RWPE2 (cell line): ENCODE results near the gene ENTREP1.
"Not testable (repeated sequence)": the region's sequence is repeated elsewhere in the genome, so short reads cannot be mapped to it uniquely, and the experiment has no call there.

ENCODE experiments used
- ATAC-seq: fragments of 200-7000 bp; cut with Tn5 transposase; 3 replicates; pipeline ENCODE4 v1.9.1; 2021; ENCODE audit warnings: low read depth
- DNase-seq: peaks from one replicate; pipeline ENCODE4 v3.0.0-alpha.2; 2020; ENCODE audit warnings: low spot score
- H3K27ac ChIP-seq: fragments of 450-650 bp; 2 replicates; pipeline ENCODE4 v1.5.1; 2017; ENCODE audit warnings: mild to moderate bottlenecking; ENCODE audit not compliant: poor library complexity, severe bottlenecking
- H3K27me3 ChIP-seq: fragments of 250-450 bp; sonication (Bioruptor Pico); 2 replicates; pipeline ENCODE4 v1.5.1; 2021; ENCODE audit warnings: mild to moderate bottlenecking, moderate library complexity; ENCODE audit not compliant: insufficient read depth, poor library complexity, severe bottlenecking
- H3K36me3 ChIP-seq: fragments of 250-450 bp; sonication (Bioruptor Pico); 2 replicates; pipeline ENCODE4 v1.5.1; 2020; ENCODE audit warnings: low read depth, mild to moderate bottlenecking, moderate library complexity
- H3K4me1 ChIP-seq: fragments of 250-450 bp; sonication (Bioruptor Pico); 2 replicates; pipeline ENCODE4 v1.5.1; 2021; ENCODE audit warnings: mild to moderate bottlenecking, moderate library complexity; ENCODE audit not compliant: insufficient read depth, poor library complexity, severe bottlenecking
- H3K4me3 ChIP-seq: fragments of 250-450 bp; sonication (Bioruptor Pico); 2 replicates; pipeline ENCODE4 v1.5.1; 2021; ENCODE audit warnings: mild to moderate bottlenecking, moderate library complexity; ENCODE audit not compliant: severe bottlenecking
- H3K9me3 ChIP-seq: fragments of 250-450 bp; sonication (Bioruptor Pico); 2 replicates; pipeline ENCODE4 v1.5.1; 2021; ENCODE audit warnings: mild to moderate bottlenecking, moderate library complexity; ENCODE audit not compliant: severe bottlenecking
- CTCF ChIP-seq: fragments of 450-650 bp; IDR thresholded peaks from one replicate; pipeline ENCODE4 v1.5.1; 2017; ENCODE audit warnings: mild to moderate bottlenecking, moderate library complexity; ENCODE audit not compliant: poor library complexity, severe bottlenecking

Gene ENTREP1

GRCh38 chr9:69299315-69299714, 25.7 kb upstream of the ENTREP1 start:
- no peak for DNase-seq
- Histone ChIP-seq H3K4me3 (no peak overlapping the region), H3K36me3 (no peaks in the 10 kb centered on the region), H3K27ac (no peak overlapping the region), H3K4me1 (no peaks in the 10 kb centered on the region), H3K27me3 (no peaks in the 10 kb centered on the region), H3K9me3 (no peaks in the 10 kb centered on the region)
- TF ChIP-seq CTCF: no peak
- no peak for ATAC-seq

- no peak for TF ChIP-seq CTCF
- ATAC-seq: no peak
- Histone ChIP-seq H3K36me3 (no peaks in the 10 kb centered on the region), H3K27me3 (no peaks in the 10 kb centered on the region), H3K9me3 (no peaks in the 10 kb centered on the region), H3K4me3 (no peak overlapping the region), H3K4me1 (no peaks in the 10 kb centered on the region), H3K27ac (no peak overlapping the region)
- no peak for DNase-seq
These were observed 25.2 kb upstream of the ENTREP1 start for GRCh38 chr9:69299826-69300225.

GRCh38 chr9:69303331-69303730, 21.7 kb upstream of the ENTREP1 start:
- no peak overlapping the region for H3K27ac ChIP-seq
- DNase-seq (no peak), ATAC-seq (no peak)
- no peak overlapping the region for H3K4me3 ChIP-seq
- H3K9me3 ChIP-seq: no peaks in the 10 kb centered on the region
- no peaks in the 10 kb centered on the region for H3K27me3 ChIP-seq
- H3K36me3 ChIP-seq: no peaks in the 10 kb centered on the region
- no peaks in the 10 kb centered on the region for H3K4me1 ChIP-seq
- TF ChIP-seq CTCF: no peak

GRCh38 chr9:69306895-69307445, 18.0 kb upstream of the ENTREP1 start:
- H3K9me3 ChIP-seq, H3K4me1 ChIP-seq, H3K27me3 ChIP-seq, H3K27ac ChIP-seq, H3K36me3 ChIP-seq, H3K4me3 ChIP-seq, ATAC-seq, DNase-seq: not testable (repeated sequence)

- DNase-seq: no peak
- no peak for TF ChIP-seq CTCF
- no peaks in the 10 kb centered on the region for H3K4me1 ChIP-seq
- H3K4me3 ChIP-seq: no peak overlapping the region
- no peak overlapping the region for H3K27ac ChIP-seq
- no peak for ATAC-seq
- H3K27me3 ChIP-seq: no peaks in the 10 kb centered on the region
- H3K9me3 ChIP-seq: no peaks in the 10 kb centered on the region
- no peaks in the 10 kb centered on the region for H3K36me3 ChIP-seq
These were observed 17.4 kb upstream of the ENTREP1 start for GRCh38 chr9:69307446-69308205.
